ENCODE results near the gene DLST.
A peak's percentile ranks its signal among the peaks of the same experiment; 100 is the strongest.

The DLST gene

DNA sequence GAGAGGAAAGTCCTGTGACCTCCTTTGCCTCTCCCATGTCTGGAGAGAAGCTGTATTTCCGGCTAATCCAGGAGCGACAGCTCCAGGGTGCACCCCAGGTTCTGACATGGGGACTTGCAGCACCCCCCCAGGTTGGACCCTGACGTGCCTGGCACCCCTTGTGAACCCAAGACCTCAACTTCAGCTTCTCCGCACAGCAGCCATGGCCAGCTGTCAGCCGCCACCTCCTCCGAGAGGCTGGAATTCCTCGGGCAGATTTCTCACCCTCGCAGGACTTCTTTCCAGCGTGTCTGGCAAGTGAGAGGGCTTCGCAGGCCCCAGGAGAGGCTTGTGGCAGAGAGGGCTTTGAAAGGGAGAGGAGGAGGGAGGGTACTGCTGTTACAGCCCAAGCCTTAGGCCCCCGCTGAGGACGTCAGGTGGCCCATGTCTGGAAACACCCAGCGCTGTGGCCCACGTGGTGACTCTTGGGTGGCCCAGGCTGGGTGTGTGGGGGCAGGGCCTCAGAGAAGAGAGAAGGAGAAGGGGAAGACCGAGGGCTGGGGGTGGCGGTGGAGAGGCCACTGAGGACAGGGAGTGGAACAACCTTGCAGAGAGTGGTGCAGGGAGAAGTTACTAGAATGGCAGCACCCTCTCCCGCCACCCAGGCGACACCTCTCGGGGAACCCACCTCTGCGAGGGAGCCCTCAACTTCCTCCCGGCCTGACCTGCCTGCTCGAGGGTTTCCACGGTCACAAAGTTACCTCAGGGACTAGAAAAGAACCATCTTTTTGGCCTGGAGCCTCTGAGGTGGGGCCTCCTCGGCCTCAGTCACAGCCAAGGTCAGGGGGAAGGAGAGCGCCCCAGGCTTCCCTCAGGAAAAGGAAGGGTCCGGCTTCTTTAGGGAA, 53.0 kb downstream of the DLST start:
- intact Hi-C loops (cut with DNase I) = no loop called here
- DNase-seq = peak in 3 of 10 donors; percentile 62 to 71 (median 64)

DNA sequence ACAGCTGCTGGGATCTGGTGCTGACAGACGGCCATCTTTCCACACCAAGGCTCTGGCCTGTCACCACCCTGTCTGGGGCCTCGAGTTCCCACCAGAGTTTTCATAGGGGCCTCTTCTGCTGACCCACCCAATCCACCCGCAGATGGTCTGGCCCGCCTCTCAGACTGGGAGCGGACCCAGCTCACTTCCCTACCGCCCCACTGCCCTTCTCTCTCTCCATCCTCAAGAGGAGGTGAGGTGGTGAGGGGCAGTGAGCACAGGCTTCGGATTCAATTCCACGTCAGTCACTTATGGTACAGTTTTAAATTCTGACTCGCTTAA, 53.6 kb downstream of the DLST start:
- peak in 2 of 10 donors; percentile 29 to 58 for DNase-seq
- intact Hi-C loops (cut with DNase I) = no loop called here

DNA sequence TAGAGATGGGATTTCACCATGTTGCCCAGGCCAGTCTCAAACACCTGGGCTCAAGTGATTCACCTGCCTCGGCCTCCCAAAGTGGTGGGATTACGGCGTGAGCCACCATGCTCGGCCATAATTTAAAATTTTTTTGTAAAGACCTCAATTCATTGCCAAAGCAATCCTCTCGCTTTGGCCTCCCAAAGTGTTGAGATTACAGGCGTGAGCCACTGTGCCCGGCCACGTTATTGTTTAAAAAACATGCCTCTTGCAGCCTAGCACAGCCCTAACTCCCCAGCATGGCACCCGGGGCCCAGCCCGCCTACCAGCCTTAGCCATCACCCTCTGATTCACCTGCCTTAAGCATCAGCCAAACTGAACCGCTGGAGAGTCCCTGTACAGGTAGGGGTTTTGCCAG, 54.4 kb downstream of the DLST start:
- intact Hi-C loops (cut with DNase I) = no loop called here
- DNase-seq = peak in 1 of 10 donors; percentile 70

DNA sequence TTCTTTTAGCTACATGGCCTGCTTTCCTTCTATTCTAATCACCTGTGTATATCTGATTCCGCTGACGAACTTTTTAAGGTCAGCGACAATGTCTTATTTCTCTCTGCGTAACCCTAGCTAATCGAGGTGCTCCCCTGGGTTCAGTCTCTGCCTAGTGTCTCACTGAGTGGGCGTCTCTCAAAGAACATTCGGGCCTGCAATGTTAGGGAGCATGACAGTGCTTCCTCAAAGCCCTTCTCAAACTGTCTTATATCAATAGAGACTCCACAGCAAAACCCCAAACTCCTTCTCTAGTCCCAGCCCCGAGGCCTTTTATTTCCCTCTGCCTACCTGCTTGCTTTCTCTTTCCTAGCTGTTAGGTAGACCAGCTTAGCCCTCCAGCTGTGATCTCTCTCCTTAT, 55.0 kb downstream of the DLST start:
- DNase-seq = peak in 1 of 10 donors; percentile 22
- intact Hi-C loops (cut with DNase I) = no loop called here

DNA sequence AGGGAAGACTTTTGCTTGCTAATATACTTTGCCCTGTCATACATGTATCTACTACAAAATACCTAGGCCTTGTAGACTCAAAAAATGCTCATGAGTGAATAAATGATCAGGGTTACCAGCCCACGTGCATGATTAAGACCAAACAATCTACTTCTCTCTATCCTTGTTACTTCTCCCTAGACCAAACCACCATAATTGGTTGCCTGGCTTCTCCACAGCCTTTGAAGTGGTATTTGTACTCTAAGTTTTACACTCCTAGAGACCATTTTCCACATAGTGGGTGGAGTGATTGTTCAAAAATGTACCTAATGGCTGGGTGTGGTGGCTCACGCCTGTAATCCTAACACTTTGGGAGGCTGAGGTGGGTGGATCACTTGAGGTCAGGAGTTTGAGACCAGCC, 55.5 kb downstream of the DLST start:
- intact Hi-C loops (cut with DNase I) = no loop called here
- no peak for DNase-seq

DNA sequence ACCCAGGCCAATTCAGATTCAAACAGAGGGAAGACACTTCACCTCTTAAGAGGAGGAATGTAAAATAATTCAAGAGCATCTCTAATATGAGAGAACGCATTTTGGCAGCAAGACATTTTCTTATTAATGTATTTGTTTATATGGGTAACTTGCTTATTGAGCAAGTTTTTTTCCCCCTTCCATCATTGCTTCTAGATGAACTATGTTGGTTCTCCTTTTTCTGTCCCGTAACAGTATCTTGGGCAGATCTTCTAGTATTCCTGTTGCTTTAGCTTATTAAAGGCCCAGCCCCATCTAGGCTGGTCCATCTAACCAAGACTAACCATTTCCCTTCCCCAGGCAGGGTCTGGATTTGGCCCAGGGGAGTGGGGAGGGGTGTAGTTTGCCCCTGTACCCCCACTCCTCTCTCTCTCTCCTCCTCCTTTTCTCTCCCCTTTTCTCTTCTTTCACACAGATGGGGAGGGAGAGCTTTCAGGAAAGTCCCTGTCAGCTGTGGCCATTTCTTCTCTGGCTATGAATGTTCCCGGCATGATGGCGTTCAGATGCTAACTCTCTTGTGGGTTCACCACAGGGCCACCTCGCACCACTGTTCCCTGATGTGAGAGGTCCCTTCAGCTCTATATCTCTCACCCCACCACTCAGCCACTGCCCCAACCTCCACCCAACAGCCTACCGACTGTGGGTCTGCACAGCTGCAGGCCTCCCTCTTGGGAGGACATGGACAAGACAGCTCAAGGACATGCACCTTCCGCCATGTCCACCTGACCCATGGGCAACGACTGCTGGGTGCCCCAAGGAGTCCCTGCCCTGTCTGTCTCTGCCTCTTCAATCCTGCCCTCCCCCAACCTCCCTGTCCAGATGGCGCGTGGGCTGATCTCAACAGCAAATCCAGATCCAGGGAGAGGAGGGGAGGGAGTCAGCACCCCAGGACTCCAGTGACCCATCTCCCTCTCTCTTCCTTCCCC, 57.1 kb downstream of the DLST start:
- peak in 2 of 10 donors; percentile 51 to 79 for DNase-seq
- intact Hi-C loops (cut with DNase I) = no loop called here

DNA sequence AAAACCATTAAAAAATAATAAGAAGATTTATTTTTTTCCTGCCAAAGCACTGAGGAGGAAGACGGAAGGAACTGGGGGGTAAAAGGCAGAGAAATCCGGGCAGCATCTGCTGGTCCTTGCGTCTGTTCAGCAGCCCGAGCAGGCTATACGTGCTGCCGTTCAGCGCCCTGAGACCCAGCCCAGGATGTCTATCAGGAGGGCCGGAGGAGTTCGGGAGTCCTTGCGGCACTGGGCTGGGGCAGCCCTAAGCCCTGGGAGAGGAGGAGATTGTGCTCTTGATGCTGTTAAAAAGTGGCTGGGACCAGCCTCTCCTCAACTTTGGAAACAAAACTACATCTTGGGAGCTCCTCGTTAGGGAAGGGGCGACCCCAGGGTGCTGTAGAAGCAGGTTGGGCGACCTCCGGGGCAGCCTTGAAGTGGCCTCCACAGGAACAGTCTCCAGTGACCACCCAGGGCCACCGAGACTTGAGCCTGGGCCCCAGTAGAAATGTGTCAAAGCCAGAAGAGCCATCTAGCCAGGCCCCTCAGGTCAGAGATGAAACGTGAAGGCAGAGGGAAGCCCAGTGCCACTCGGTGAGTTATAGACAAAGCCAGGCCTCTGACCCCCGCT, 59.3 kb downstream of the DLST start:
- intact Hi-C loops (cut with DNase I) = no loop called here

DNA sequence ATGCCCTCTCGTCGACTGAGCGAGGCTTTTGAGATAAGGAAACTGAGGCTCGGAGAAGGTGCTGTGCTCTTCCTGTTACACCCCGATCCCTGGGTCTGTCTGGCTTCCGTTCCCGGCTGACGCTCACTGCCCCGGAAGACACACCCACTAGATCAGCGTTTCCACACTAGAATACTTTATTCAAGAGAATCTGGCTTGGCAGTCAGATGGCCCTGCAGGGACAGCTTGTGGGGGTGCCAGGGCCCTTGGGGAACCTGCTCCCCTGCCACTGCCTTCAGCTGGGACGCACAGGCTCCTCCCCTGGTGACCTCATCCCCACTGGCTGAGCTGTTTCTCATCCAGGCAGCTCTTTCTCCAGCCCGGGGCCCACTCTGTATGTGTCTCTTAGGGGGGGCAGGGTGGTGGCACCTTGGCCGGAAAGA, 60.0 kb downstream of the DLST start:
- peak in 7 of 10 donors; percentile 47 to 96 (median 74) for DNase-seq
- intact Hi-C loops (cut with DNase I) = no loop called here

More for the DNA sequence above, 59.3 kb downstream of the DLST start:
- peak in 1 of 10 donors; percentile 70 for DNase-seq

DNA sequence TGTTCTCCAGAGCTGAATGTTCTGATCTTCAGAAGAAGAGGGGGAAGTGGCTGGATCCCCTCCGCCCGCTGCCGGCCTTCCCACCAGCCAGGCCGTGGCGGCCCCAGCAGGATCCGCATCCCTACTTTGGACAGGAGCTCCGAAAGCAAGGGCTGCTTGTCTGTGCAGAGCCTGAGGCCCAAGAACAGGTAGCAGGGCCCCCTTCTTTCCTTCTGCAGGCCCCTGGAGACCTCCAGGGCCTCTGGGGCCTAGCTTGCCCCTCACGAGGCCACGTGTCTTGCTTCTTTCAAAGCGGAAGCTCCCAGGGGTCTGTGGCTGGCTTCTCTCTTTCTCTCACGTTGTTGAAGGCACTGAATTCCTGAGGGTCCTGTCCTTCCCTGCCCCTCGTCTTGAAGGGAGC, 60.5 kb downstream of the DLST start:
- DNase-seq = peak in 1 of 10 donors; percentile 30
- intact Hi-C loops (cut with DNase I) = no loop called here

DNA sequence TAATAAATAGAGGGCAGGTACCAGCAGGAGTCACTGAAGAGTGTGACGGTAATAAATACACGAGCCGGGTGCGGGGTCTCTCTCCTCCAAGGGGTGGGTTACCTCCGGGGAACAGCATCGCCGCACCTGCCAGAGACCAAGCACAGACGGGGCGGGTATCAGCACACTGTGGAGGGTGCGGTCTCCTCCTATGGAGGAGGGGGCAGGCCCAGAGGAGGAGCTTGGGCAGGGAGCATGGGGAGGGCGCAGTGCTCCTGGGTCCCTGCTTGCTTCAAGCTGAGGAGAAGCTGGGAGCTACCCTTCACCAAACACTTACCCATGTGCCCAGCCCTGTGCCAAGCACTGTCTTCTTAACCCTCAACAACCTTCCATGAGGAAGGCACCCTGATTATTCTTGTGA, 60.9 kb downstream of the DLST start:
- no peak for DNase-seq
- intact Hi-C loops (cut with DNase I) = no loop called here

DNA sequence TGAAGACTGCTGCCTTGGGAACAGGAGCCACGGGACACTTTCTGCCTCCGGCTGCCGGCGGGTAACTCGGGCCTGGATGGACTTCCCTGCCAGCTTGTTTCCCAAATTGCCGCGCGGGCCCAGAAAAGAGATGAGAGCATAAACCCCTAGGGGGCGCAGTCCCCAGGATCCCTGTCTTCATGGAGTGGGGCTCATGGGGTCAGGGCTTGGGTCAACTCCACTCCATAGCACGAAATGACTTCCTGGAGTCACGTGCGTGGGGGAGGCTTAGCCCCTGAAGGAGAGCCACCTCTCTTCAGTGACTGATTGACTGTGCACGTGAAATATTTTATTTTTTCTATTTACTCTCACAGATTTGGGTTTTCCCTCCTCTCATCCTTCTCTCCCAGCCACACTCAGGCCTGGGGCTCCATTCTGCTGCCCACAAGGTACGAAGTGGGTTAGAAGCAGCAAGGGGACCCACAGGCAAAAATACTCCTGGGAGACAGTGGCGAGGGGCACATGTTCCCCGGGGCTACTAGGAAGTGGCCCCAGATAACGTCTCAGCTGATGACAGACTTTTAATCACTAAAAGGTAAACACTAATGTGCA, 63.6 kb downstream of the DLST start:
- peak in 2 of 10 donors; percentile 71 to 83 for DNase-seq
- intact Hi-C loops (cut with DNase I) = loop anchor here (5.0 kb wide), 1 partner anchor 57 kb away; the partner anchor contains the start of gene EIF2B2

DNA sequence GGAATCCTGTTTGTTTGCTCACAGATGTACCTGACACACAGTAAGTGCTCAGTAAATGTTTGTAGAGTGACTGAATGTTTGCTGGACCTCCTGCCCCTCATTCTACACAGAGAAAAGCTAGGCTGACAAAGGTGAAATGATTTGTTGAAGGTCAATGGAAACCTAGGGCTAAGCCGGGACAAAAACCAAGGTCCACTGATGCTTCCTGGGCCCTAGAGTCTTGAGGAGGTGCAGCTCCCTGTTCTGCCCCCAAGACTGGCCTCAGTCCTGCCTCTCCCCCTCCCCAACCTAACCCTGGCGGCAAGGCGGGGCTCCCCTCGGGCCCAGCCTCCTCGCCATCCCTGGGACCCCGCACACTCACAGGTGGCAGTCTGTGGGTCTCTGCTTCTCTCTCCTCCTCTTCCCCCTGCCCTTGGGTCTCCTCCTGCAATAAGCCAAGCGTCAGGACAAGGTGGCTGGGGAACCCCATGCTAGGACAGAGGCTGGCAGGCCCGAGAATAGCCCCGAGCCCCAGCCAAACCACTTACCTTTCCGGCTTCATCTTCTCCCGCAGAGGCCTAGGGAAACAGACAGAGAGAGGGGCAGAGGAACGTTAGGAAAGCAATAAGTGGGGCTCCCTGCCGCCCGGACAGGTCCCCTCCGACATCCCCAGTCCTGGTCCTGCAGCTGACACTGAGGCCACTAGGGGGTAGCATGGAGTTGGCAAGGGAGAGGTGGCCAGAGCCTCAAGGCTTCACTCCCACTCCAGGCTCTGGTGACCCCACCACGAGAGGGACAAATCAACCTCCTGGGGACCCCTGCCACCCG, 64.3 kb downstream of the DLST start:
- intact Hi-C loops (cut with DNase I) = loop anchor here (1.0 to 5.0 kb wide), 2 partner anchors 56 to 142 kb away; partner anchors contain the start of gene EIF2B2
- DNase-seq = peak; percentile 44 to 96 (median 83)

DNA sequence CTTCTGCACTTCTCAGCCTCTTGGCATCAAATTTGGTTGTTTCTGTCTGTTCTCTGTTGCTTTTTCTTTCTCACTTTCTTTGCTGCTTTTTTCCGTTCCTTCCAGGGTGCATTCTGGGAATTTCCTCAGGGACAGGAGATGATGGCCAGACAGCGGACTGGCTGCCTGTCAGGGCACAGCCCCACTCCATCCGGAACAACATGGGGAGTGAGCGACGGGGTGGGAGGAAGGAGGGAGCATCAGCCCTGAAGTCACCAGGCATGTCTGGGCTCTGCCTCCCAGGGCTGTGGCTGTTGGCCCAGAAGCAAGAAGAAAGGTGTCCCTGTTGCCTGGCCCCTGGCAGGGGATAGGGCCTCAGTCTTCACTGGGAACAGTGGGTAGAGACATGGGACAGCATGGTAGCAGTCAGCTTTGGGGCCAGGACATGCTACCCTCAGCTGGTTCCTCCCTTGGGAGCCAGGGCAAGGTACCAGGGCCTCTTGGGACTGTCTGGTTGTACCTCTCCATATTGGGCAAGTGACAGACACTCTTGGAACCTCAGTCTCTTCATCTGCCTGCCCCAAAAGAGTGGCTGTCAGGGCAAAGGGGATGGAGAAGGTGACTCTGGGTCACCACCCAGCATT, 65.1 kb downstream of the DLST start:
- DNase-seq = no peak
- intact Hi-C loops (cut with DNase I) = loop anchor here (1.0 to 5.0 kb wide), 2 partner anchors 56 to 142 kb away; partner anchors contain the start of gene EIF2B2

DNA sequence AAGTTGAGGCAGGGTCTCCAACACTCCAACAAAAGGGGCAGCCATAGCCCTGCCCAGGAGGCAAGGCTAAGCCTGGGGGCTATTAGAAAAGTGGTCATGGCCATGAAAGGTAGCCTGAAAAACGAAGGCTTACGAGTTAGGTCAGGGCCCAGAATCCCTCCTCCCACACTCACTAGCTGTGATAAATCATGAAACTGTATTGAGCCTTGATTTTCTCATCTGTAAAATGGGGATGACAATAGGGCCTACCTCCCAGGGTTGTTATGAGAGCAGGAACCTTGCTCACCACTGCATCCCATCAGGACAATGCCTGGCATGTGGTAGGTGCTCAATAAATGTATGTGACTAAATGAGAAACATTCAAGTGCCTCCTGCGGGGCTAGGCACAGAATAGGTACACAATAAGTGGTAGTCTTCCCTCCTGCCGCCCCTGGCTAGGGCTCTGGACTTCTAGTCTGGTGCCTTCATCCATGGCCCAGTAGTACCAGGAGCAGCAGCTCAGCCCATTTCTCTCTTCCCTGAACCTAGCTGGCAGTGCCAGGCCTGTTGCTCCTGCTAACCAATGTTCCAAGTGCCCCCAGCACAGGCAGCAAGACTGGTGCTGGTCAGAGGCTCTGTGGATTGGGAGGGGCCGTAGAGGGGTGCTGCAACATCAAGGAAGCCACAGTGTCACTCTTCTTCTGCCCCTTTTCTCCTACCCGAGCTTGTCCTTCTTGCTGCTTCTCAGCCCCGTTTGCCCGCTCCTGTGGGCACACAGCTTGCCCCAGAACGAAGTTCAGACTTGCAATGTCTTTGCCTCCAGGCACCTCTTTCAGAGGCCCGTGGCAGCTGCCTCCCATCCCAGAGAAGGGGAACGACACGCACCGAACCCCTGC, 65.9 kb downstream of the DLST start:
- intact Hi-C loops (cut with DNase I) = loop anchor here (5.0 kb wide), 1 partner anchor 55 kb away; the partner anchor contains the start of gene EIF2B2
- no peak for DNase-seq

DNA sequence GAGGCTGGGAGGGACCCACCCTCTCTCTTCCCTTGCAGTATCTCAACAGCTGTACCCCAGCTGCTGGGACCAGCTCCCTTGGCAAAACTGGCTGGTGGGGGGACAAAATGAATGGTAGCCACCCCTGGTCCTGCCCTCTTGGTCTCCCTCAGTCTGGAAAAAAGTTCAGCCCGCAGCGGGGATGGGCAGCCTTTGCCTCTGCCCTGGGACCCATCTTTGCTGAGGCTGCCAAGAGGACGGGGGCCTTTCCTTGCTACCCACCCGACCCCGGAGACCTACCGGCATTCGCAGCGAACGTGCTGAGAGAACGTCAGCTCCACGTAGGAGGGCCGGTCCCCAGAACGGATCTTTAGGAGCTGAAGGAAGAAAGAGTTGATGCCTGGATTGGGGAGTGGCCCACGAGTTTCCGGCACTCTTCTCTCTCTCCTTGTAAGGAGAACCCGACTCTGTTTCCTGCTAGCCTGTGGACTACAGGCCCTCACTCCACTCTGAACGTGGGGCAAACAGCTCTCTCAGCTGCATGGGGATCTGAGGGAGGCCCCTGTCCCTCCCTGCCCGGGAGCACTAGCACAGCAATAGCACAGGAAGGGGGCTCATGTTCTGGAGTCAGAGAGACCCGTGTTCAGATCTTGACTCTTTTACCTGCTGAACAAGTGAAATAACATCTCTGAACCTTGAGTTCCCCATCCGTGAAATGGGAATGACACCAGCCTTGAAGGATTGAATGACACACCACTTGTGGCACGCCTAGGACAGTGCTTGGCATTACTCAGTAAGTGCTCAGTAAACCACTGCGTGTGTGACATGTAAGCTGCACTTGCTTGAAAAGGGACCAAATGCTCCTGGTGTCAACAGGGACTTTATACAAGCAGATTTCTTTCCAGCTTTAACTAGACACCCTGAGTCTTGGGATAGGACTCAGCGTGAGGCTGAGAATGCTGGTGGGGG, 66.8 kb downstream of the DLST start:
- intact Hi-C loops (cut with DNase I) = loop anchor here (5.0 kb wide), 1 partner anchor 54 kb away; the partner anchor contains the start of gene EIF2B2
- DNase-seq = no peak

DNA sequence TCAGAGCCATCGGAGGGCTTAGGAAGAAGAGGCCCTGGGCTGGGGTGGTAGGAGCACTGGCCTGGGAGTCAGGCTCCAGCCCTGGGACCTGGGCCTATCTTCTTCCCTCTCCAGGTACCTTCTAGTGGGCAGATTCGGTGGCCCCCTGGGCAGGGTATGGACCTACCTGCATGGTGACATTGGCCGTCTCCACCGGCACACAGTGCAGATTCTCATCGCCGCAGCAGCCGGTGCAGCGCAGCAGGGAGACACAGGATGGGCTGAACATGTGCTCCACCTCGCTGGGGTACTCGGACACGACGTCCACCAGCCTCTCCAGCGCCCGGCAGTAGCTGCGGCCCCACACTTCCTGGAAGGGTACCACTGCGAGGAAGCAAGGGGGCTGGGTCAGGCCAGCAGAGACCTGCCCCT, 67.5 kb downstream of the DLST start:
- intact Hi-C loops (cut with DNase I) = loop anchor here (5.0 kb wide), 1 partner anchor 53 kb away; the partner anchor contains the start of gene EIF2B2
- DNase-seq = no peak

All from posterior cingulate gyrus (tissue), 11 donors.